ENCODE measurements around the gene CBFA2T3. TPM values are rescaled to one million over a fixed set of nuclear protein-coding genes. Genes with fewer than 3 reads are reported as not detected.
A peak's percentile ranks its signal among the peaks of the same experiment; 100 is the strongest.
"Not testable (repeated sequence)": the region's sequence is repeated elsewhere in the genome, so short reads cannot be mapped to it uniquely, and the experiment has no call there.

The CBFA2T3 gene
- 10 to 100 TPM in 11 of 12 donors, not detected in 1; 11.6 to 27.0 (median 15.8) TPM for polyA plus RNA-seq (ENCODE audit: insufficient read length in 12 of 12)
- long read RNA-seq, donor 1, partial matches to known transcripts = 0 of 1 reads
- long read RNA-seq, donor 1, other reads (novel, unspliced or antisense) = 0 of 1 reads
- long read RNA-seq, donor 2 = 0 reads
- long read RNA-seq, donor 3, partial matches to known transcripts = 0 of 1 reads
- long read RNA-seq, donor 3, other reads (novel, unspliced or antisense) = 0 of 1 reads
- long read RNA-seq, donor 4, partial matches to known transcripts = 0 of 1 reads
- long read RNA-seq, donor 4, other reads (novel, unspliced or antisense) = 0 of 1 reads
- long read RNA-seq, donor 5 = 0 reads
- long read RNA-seq, donor 6, partial matches to known transcripts = 0 of 1 reads
- long read RNA-seq, donor 6, other reads (novel, unspliced or antisense) = 0 of 1 reads
- long read RNA-seq, donor 7, partial matches to known transcripts = 0 of 1 reads
- long read RNA-seq, donor 7, other reads (novel, unspliced or antisense) = 0 of 1 reads
- long read RNA-seq, donor 8, full-length matches to known transcripts = 2 of 19 reads
- long read RNA-seq, donor 8, partial matches to known transcripts = 11 of 19 reads
- long read RNA-seq, donor 8, other reads (novel, unspliced or antisense) = 6 of 19 reads
- long read RNA-seq, donor 9 = 0 reads
- long read RNA-seq, donor 10, partial matches to known transcripts = 0 of 3 reads
- long read RNA-seq, donor 10, other reads (novel, unspliced or antisense) = 0 of 3 reads
- long read RNA-seq, donor 11, partial matches to known transcripts = 0 of 1 reads
- long read RNA-seq, donor 11, other reads (novel, unspliced or antisense) = 0 of 1 reads

DNA sequence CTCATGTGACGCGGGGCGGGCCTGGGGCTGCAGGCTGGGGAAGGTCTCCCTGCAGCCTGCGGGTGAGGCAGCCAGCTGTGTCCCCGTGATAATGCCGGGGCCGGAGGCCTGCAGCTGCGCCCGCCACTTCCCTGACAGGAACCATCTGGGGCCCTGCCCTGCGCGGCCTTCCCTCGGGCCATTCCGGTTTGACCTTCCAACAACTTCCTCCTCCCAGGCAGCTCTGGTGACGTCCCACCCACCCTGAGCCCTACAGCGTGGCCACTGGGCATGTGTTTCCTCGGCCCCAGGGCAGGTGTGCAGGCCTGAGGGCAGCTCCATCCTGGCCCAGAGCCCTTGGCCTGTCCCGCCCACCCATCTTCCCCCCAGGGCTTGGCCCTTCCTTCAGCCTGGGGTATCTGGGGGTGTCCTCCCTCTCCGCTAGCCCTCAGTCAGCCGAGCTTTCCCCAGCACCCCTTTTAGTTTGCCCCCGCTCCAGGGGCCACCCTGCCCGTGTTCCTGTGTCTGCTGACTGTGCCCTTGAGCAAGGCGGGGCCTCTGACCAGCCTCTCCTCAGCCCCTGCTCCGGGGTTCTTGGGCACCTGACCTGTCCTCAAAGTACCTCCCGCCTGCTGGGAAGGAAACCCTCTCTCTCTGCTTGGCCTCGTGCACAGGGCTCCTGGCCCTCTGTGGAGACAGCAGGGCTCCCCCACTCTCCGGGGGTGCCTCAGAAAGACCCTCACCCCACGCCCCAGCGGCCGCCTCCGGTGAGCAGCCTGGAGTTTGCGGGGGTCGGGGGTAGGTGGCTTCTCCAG lies at the start of gene CBFA2T3:
TSS of gene CBFA2T3 (minus strand) at position 190 of the 794 bp plus-strand sequence. CDS start 400 bp downstream, outside the sequence.
- peak; percentile 45 for DNase-seq

- DNase-seq = no peak
Observed at GRCh38 chr16:89026121-89026612, 49.2 kb upstream of the CBFA2T3 start.

DNA sequence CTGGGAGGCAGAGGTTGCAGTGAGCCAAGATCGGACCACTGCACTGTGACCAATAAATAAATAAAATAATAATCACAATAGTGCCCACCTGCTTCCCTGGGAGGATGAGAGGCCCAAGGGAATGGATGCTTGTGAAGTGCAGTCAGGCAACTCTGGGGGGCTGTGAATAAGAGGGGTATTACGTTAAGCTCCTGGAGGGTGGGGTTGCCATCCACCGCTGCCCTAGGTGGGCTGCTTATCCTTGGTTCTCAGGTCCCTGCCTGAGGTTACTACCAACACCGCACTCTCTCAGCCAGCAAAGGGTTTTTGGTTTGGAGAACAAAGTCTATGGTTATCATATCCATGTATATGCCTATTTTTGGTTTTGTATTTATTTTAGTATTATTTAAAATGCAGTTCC lies 48.6 kb upstream of the CBFA2T3 start:
- no peak for DNase-seq

DNA sequence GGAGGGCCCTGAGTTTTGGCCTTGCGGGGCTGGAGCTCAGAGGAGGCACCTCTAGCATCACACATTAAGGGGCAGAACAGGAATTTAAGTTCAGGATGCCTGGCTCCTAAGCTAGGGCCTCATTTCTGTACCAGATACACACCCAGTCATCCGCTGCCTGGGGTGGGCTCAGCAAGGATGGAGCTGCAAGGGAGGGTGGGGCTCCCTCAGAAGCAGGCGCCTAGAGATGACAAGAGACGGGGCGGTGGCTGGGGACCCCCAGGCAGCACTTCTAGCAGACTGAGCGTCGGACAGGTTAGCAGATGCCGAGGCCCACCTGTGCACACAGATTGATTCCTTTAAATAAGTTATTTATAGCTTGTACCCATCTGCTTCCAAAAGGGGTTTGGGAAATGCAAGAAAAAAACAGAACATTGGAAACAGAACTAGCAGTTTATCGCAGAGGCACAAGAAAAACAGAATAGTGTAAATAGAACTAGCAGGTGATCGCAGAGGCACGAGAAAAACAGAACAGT lies 47.6 kb upstream of the CBFA2T3 start:
- no peak for DNase-seq

DNA sequence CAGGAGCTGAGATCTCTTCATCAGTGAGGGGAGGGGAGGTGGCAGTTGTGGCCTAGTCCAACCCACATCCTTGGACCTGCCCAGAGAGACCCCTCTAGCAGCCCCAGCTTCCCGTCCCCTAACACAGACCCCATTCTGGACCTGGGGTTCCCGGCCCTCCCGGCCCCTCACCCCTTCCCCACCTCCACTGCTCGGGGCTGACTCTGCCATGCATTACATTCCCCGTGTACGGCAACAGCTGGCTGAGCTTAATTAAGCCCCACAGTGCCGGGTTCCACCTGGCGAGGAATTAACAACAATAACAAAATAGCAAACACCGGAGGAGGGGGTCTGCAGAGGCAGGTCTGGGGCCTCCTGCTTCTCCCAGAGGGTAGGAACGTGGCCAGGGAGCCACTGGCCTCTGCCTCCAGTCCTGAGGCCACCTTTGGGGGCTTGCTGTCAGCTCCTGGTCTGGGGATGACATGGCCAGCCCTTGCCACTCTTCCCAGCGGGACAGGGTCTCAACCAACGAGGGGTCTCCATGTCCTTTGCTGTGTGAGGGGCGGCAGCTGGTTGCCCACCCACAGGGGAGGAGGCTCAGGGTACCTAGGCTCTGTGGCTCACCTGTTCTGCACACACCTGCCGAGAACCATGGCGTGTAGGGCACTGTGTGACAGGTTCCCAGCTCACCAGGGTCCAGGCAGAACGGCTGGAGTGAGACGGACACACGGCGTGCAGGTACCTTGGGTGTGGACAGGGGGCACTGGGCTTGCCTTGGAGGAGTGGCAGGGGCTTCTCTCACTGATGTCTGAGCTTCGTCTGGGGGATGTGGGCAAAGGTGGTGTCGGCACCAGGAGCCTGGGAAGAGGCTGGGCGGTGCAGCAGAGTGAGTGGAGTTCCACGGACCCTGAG lies 46.9 kb upstream of the CBFA2T3 start:
- DNase-seq = no peak

- DNase-seq = no peak
Observed at GRCh38 chr16:89023151-89023551, 46.1 kb upstream of the CBFA2T3 start.

GRCh38 chr16:89022051-89022836 lies 45.2 kb upstream of the CBFA2T3 start:
- DNase-seq = no peak

DNA sequence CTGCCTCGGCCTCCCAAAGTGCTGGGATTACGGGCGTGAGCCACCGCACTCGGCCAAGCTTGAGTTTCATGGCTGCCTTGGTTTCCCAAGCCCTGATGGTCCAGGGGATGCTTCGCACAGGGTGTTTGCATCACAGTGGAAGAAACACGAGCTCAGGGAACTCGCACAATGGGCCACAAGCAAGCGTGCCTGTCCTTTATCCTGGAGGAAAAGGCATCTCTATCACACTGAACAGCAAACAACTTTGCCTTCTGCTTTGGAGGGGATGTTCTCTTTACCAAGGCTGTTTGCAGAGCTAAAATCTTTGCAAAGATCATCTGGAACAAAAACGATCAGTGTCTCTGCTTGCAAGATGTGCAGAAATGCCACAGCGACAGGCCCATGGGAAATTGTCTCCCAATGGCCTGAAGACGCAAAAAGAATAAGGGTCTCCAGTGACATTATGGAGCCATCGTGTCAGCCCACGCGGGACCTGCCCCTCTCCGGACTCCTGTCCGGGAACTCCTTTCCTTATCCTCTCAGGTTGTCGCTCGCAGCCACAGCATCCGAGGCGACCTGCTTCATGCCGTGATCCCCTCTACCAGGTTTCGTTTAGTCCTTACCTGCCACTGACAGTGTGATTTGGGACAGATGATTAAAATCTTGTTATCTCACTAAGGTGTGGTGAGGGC lies 44.1 kb upstream of the CBFA2T3 start:
- no peak for DNase-seq

DNA sequence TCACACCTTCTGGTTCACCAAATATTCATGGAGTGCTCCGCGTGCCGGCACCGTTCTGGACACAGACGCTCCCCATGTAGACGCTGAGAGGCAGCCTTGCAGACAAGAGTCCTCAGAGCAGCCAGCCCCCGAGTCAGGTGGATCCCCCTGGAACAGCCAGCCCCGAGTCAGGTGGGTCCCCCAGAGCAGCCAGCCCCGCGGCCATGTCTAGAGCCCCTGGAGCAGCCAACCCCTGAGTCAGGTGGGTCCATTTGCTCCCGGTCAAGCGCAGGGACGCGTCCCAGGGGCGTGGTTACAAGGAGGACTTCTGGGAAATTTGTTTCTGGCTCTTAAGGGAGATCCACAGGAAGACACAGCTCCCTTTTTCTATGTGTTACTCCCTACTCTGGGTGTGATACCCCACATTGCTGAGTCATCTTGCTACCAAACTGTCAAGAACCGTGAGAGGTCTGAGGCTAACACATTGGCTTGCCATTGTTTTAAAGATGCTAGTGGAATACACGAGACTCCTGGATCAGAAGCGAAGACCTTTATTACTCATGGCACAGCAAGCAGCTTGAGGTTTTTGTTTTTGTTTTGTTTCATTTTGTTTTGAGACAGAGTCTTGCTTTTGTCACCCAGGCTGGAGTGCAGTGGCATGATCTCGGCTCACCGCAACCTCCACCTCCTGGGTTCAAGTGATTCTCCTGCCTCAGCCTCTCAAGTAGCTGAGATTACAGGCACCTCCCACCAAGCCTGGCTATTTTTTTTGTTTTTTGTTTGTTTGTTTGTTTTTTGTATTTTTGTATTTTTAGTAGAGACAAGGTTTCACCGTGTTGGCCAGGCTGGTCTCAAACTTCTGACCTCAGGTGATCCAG lies 43.3 kb upstream of the CBFA2T3 start:
- no peak for DNase-seq

DNA sequence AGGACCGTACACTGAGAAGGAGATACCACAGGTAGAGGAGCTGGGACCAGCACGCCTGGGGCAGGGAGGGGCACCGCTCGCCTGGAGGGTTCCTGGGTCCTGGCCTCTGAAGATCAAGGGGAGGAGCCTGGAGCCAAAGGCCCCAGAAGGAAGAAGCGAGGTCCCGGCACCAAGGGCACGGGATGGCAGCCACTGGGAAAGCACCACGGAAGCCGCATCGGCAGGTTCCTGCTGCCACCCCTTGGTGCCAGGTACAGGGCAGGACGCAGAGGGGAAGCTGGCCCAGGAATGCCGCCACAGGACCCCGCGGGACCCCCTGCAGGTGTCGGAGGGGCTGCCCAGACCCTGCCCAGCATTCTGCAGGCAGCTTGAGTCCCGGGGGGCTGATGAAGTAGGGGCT lies 42.5 kb upstream of the CBFA2T3 start:
- DNase-seq = no peak

GRCh38 chr16:89018282-89019158 lies 41.5 kb upstream of the CBFA2T3 start:
- no peak for DNase-seq

GRCh38 chr16:89017543-89018281 lies 40.7 kb upstream of the CBFA2T3 start:
- DNase-seq = no peak

GRCh38 chr16:89016561-89016960 lies 39.6 kb upstream of the CBFA2T3 start:
- not testable (repeated sequence) for DNase-seq

DNA sequence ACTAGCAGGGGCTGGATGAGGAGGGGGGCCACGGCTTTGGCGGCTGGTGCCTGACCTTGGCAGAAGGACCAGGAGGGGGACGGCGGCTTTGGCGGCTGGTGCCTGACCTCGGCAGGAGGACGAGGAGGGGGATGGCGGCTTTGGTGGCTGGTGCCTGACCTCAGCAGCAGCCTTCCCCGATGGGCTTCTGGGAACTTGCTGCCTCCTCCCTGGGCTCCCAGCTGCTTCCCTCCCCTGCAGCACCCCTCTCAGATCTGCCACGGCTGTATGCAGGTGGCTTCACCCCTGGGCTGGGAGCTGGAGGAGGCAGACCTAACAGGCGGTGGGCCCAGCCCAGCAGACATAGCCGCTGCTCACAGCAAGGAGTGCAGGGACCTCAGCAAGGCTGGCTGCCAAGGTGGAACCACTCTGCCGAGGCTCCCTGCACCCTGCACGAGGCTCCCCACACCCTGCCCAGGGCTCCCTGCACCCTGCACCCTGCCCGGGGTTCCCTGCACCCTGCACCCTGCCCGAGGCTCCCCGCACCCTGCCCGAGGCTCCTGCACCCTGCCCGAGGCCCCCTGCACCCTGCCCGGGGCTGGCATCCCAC lies 38.4 kb upstream of the CBFA2T3 start:
- no peak for DNase-seq

DNA sequence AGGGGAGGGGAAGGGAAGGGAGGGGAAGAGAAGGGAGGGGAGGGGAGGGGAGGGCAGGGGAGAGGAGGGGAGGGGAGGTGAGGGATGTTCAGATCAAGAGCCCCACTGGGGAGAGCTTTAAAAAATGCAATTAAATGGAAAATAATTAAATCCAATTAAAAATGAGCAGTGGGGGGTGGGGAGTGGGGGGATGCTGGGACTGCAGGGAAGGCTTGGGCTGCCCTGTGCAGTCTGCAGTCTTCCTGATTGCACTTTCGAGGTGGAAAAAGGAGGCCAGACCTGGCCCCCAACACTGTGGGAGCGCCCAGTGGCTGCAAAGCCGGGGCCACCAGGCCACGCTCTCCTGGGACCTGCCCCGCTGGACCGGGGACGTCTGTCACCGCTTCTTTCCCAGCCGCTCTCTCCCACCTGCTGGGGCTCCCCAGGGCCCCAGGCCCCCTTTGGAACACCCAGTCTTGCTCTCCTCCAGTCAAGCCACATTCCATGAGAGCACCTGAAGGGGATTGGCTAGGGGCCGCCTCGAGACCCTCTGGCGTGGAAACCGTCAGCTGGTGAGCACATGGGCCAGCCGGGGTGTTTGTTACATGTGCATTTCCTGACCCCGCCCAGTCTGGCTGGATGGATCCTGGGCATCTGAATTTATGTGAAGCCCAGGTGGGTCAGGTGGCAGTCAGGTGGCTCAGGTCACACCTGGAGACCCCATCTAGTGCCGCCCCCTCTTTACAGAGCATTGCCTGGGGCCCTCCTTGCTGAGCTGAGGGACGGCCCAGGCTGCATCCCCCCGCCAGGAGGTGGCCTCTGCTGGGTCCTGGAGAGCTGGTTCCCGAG lies 37.6 kb upstream of the CBFA2T3 start:
- DNase-seq = no peak

All from muscle of arm (tissue), 14 donors.